BLaER1 (cell line): ENCODE results near the gene PTPN14.
"Not testable (repeated sequence)": the region's sequence is repeated elsewhere in the genome, so short reads cannot be mapped to it uniquely, and the experiment has no call there.

Experiments
- H3K27ac ChIP-seq: shearing (Covaris generic); formaldehyde crosslinking; 2 replicates; pipeline ENCODE4 v1.8.1; 2022
- H3K27me3 ChIP-seq: shearing (Covaris generic); formaldehyde crosslinking; 2 replicates; pipeline ENCODE4 v1.8.1; 2022
- H3K36me3 ChIP-seq: shearing (Covaris generic); formaldehyde crosslinking; 2 replicates; pipeline ENCODE4 v1.8.1; 2022
- H3K4me1 ChIP-seq: shearing (Covaris generic); formaldehyde crosslinking; 2 replicates; pipeline ENCODE4 v1.8.1; 2022
- H3K4me2 ChIP-seq: shearing (Covaris generic); formaldehyde crosslinking; 2 replicates; pipeline ENCODE4 v1.8.1; 2022
- H3K4me3 ChIP-seq: shearing (Covaris generic); formaldehyde crosslinking; 2 replicates; pipeline ENCODE4 v1.8.1; 2022
- H3K9ac ChIP-seq: shearing (Covaris generic); formaldehyde crosslinking; 2 replicates; pipeline ENCODE4 v1.8.1; 2022
- H3K9me3 ChIP-seq: shearing (Covaris generic); formaldehyde crosslinking; 2 replicates; pipeline ENCODE4 v1.8.1; 2022
- H4K20me1 ChIP-seq: shearing (Covaris generic); formaldehyde crosslinking; 2 replicates; pipeline ENCODE4 v1.8.1; 2022
- Cebpa-rat ChIP-seq: shearing (Covaris generic); IDR thresholded peaks from 2 replicates; pipeline ENCODE4 v1.8.1; 2022

Gene PTPN14

GRCh38 chr1:214514032-214514818 lies 37.2 kb downstream of the PTPN14 start:
- H3K36me3 ChIP-seq, result no peaks in the 10 kb centered on the region
- no peak overlapping the region for H3K4me2 ChIP-seq
- TF ChIP-seq Cebpa-rat, result no peak
- peaks cover 21% of the 10 kb centered on the region for H3K9me3 ChIP-seq
- H3K4me3 ChIP-seq, result no peak overlapping the region
- no peak overlapping the region for H3K27ac ChIP-seq
- H3K27me3 ChIP-seq, result no peaks in the 10 kb centered on the region
- no peaks in the 10 kb centered on the region for H4K20me1 ChIP-seq
- no peak overlapping the region for H3K9ac ChIP-seq
- H3K4me1 ChIP-seq, result no peaks in the 10 kb centered on the region

GRCh38 chr1:214513394-214513793 lies 38.0 kb downstream of the PTPN14 start:
- H3K36me3 ChIP-seq, result no peaks in the 10 kb centered on the region
- H3K9ac ChIP-seq, result no peak overlapping the region
- no peak overlapping the region for H3K27ac ChIP-seq
- peaks cover 27% of the 10 kb centered on the region for H3K9me3 ChIP-seq
- no peak overlapping the region for H3K4me2 ChIP-seq
- no peak overlapping the region for H3K4me3 ChIP-seq
- H3K4me1 ChIP-seq, result no peaks in the 10 kb centered on the region
- no peaks in the 10 kb centered on the region for H4K20me1 ChIP-seq
- no peak for TF ChIP-seq Cebpa-rat
- H3K27me3 ChIP-seq, result no peaks in the 10 kb centered on the region

- no peak overlapping the region for H3K4me2 ChIP-seq
- no peak overlapping the region for H3K9ac ChIP-seq
- H3K27me3 ChIP-seq, result no peaks in the 10 kb centered on the region
- H3K27ac ChIP-seq, result no peak overlapping the region
- H4K20me1 ChIP-seq, result no peaks in the 10 kb centered on the region
- no peaks in the 10 kb centered on the region for H3K4me1 ChIP-seq
- peaks cover 27% of the 10 kb centered on the region for H3K9me3 ChIP-seq
- no peak overlapping the region for H3K4me3 ChIP-seq
- H3K36me3 ChIP-seq, result no peaks in the 10 kb centered on the region
- TF ChIP-seq Cebpa-rat, result no peak
Observed at GRCh38 chr1:214511639-214511998, 39.8 kb downstream of the PTPN14 start.

GRCh38 chr1:214510914-214511638 lies 40.3 kb downstream of the PTPN14 start:
- no peak overlapping the region for H3K27ac ChIP-seq
- H3K27me3 ChIP-seq, result no peaks in the 10 kb centered on the region
- H4K20me1 ChIP-seq, result no peaks in the 10 kb centered on the region
- peaks cover 27% of the 10 kb centered on the region for H3K9me3 ChIP-seq
- TF ChIP-seq Cebpa-rat, result no peak
- H3K36me3 ChIP-seq, result no peaks in the 10 kb centered on the region
- no peak overlapping the region for H3K9ac ChIP-seq
- H3K4me1 ChIP-seq, result no peaks in the 10 kb centered on the region
- no peak overlapping the region for H3K4me2 ChIP-seq
- no peak overlapping the region for H3K4me3 ChIP-seq

GRCh38 chr1:214510477-214510876 lies 40.9 kb downstream of the PTPN14 start:
- Histone ChIP-seq H3K27me3 (no peaks in the 10 kb centered on the region), H3K9me3 (peaks cover 27% of the 10 kb centered on the region), H3K27ac (no peak overlapping the region), H4K20me1 (no peaks in the 10 kb centered on the region), H3K36me3 (no peaks in the 10 kb centered on the region), H3K4me3 (no peak overlapping the region), H3K9ac (no peak overlapping the region), H3K4me1 (no peaks in the 10 kb centered on the region), H3K4me2 (no peak overlapping the region)
- TF ChIP-seq Cebpa-rat, result no peak

GRCh38 chr1:214509622-214510021 lies 41.8 kb downstream of the PTPN14 start:
- not testable (repeated sequence) for H3K4me1 ChIP-seq, H3K27ac ChIP-seq, H3K27me3 ChIP-seq, H3K4me2 ChIP-seq, H3K4me3 ChIP-seq, H3K36me3 ChIP-seq, H3K9ac ChIP-seq, H4K20me1 ChIP-seq
- H3K9me3 ChIP-seq, result peaks cover 27% of the 10 kb centered on the region

GRCh38 chr1:214506972-214507431 lies 44.4 kb downstream of the PTPN14 start:
- no peaks in the 10 kb centered on the region for H4K20me1 ChIP-seq
- no peak overlapping the region for H3K4me3 ChIP-seq
- no peaks in the 10 kb centered on the region for H3K4me1 ChIP-seq
- no peak overlapping the region for H3K4me2 ChIP-seq
- no peaks in the 10 kb centered on the region for H3K36me3 ChIP-seq
- H3K27ac ChIP-seq, result no peak overlapping the region
- peaks cover 25% of the 10 kb centered on the region for H3K9me3 ChIP-seq
- TF ChIP-seq Cebpa-rat, result no peak
- H3K27me3 ChIP-seq, result no peaks in the 10 kb centered on the region
- H3K9ac ChIP-seq, result no peak overlapping the region

- no peak overlapping the region for H3K9ac ChIP-seq
- no peak for TF ChIP-seq Cebpa-rat
- H3K4me2 ChIP-seq, result no peak overlapping the region
- no peaks in the 10 kb centered on the region for H4K20me1 ChIP-seq
- no peaks in the 10 kb centered on the region for H3K4me1 ChIP-seq
- no peaks in the 10 kb centered on the region for H3K36me3 ChIP-seq
- H3K9me3 ChIP-seq, result peaks cover 9% of the 10 kb centered on the region; the same call in 1 of the 2 replicates
- no peak overlapping the region for H3K4me3 ChIP-seq
- H3K27ac ChIP-seq, result no peak overlapping the region
- H3K27me3 ChIP-seq, result no peaks in the 10 kb centered on the region
Observed at GRCh38 chr1:214505134-214505533, 46.3 kb downstream of the PTPN14 start.

- H3K27ac ChIP-seq, result no peak overlapping the region
- no peak for TF ChIP-seq Cebpa-rat
- no peak overlapping the region for H3K9ac ChIP-seq
- H3K36me3 ChIP-seq, result no peaks in the 10 kb centered on the region
- H3K27me3 ChIP-seq, result no peaks in the 10 kb centered on the region
- no peaks in the 10 kb centered on the region for H4K20me1 ChIP-seq
- H3K9me3 ChIP-seq, result peaks cover 6% of the 10 kb centered on the region; the same call in 1 of the 2 replicates
- 0 out of 2 replicates have a peak, but pooled peaks cover 5% of the 10 kb centered on the region for H3K4me1 ChIP-seq
- no peak overlapping the region for H3K4me2 ChIP-seq
- no peak overlapping the region for H3K4me3 ChIP-seq
Observed at GRCh38 chr1:214504330-214504729, 47.1 kb downstream of the PTPN14 start.

GRCh38 chr1:214503553-214503952 lies 47.8 kb downstream of the PTPN14 start:
- TF ChIP-seq Cebpa-rat, result no peak
- Histone ChIP-seq H3K4me1 (0 out of 2 replicates have a peak, but pooled peaks cover 5% of the 10 kb centered on the region), H3K9me3 (no peaks in the 10 kb centered on the region), H3K27ac (no peak overlapping the region), H3K9ac (no peak overlapping the region), H3K36me3 (no peaks in the 10 kb centered on the region), H3K4me2 (no peak overlapping the region), H3K4me3 (no peak overlapping the region), H4K20me1 (no peaks in the 10 kb centered on the region), H3K27me3 (no peaks in the 10 kb centered on the region)
